Fibroblast of lung (primary cell): ENCODE results near the gene SNX19.

Experiments used
- CTCF ChIP-seq, 2 donors: IDR thresholded peaks in 1 of 2; conservative IDR thresholded peaks in 1 of 2; 1 replicate in 1 of 2; 2 replicates in 1 of 2; pipeline ENCODE4 v1.5.1; 2011 to 2012; ENCODE audit warnings: low read length in 2 of 2, control low read depth in 1 of 2, inconsistent platforms in 1 of 2, low read depth in 1 of 2, mild to moderate bottlenecking in 1 of 2
- EZH2 ChIP-seq: IDR thresholded peaks from 2 replicates; pipeline ENCODE4 v1.5.1; 2012; ENCODE audit warnings: low read length, control low read depth, mild to moderate bottlenecking; ENCODE audit errors: missing control alignments

GRCh38 chr11:130826572-130826971, 89.7 kb downstream of the SNX19 start:
- TF ChIP-seq CTCF (conservative IDR thresholded peaks at IDR 0.05 in 1 of 2, IDR thresholded peaks at IDR 0.05 in 1 of 2; ENCODE audit: low read depth in 1 of 2, low read length in 2 of 2) = no peak
- TF ChIP-seq EZH2 = no peak
